Muscle layer of colon (tissue), 2 donors: ENCODE results near the gene HS3ST4.

ENCODE experiments used
- H3K27ac ChIP-seq: one replicate; pipeline ENCODE4 v1.7.0; 2013; ENCODE audit warnings: low read depth, mild to moderate bottlenecking, low read length, moderate library complexity
- H3K27me3 ChIP-seq, 2 donors: one replicate each; pipeline ENCODE4 v1.7.0; 2013; ENCODE audit warnings: low read length in 2 of 2, mild to moderate bottlenecking in 2 of 2; ENCODE audit not compliant: insufficient read depth in 2 of 2, control insufficient read depth in 1 of 2
- H3K36me3 ChIP-seq: one replicate; pipeline ENCODE4 v1.7.0; 2013; ENCODE audit warnings: mild to moderate bottlenecking, low read length; ENCODE audit not compliant: insufficient read depth
- H3K4me1 ChIP-seq: one replicate; pipeline ENCODE4 v1.7.0; 2013; ENCODE audit warnings: mild to moderate bottlenecking, low read length; ENCODE audit not compliant: insufficient read depth
- H3K4me3 ChIP-seq, 2 donors: one replicate each; pipeline ENCODE4 v1.7.0; 2013; ENCODE audit warnings: low read length in 2 of 2, low read depth in 1 of 2, mild to moderate bottlenecking in 1 of 2, moderate library complexity in 1 of 2
- H3K9ac ChIP-seq: one replicate; pipeline ENCODE4 v1.7.0; 2013; ENCODE audit warnings: low read length
- H3K9me3 ChIP-seq: one replicate; pipeline ENCODE4 v1.7.0; 2013; ENCODE audit warnings: mild to moderate bottlenecking, low read length
- donor health status: abdominal sarcoma.
- donor health status: Adenocarcinoma of cecum.

Gene HS3ST4

GRCh38 chr16:26118575-26118974, 426.8 kb downstream of the HS3ST4 start:
- Histone ChIP-seq H3K27ac (no peak overlapping the region), H3K9me3 (no peaks in the 10 kb centered on the region), H3K27me3 (no peaks in the 10 kb centered on the region), H3K4me1 (no peaks in the 10 kb centered on the region), H3K36me3 (no peaks in the 10 kb centered on the region), H3K4me3 (no peak overlapping the region), H3K9ac (no peak overlapping the region)

DNA sequence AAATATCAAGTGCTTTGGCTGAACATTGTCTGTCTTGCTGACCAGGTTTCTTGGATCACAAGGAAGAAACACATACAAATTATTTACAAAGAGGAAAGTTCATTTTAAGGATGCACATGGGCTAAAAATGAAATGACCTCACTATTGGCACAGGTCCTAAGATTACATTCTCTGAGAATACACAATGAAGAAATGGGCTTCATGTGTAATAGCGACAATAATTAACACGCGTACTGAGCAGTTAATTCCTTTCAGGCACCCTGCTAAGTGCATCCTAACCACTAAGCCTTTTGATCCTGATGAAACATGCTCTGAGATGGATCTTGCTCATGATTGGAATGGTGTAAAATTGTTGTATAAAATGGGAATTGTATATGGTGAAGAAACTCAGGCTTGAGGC, 429.0 kb downstream of the HS3ST4 start:
- Histone ChIP-seq H3K4me1 (no peaks in the 10 kb centered on the region), H3K4me3 (no peak overlapping the region), H3K9ac (no peak overlapping the region), H3K36me3 (no peaks in the 10 kb centered on the region), H3K9me3 (no peaks in the 10 kb centered on the region), H3K27me3 (no peaks in the 10 kb centered on the region), H3K27ac (no peak overlapping the region)

DNA sequence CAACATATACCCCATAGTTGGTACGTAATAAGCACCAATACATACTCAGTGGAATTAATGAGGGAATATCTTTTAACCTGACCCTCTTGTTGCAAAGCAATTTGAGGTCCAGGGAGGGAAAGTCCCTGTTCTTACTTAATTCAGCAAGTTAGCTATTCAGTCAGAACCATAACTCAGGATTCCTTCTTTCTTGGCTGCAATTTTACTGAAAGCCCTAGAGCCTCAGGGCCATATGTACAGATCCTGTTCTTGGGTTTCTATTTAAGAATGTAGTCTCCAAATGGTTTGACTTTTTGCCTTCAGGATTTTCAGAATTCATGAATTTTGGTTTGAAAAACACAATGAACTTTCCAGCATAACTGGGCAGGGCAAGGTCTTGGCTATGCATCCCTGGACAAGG, 436.5 kb downstream of the HS3ST4 start:
- H3K9ac ChIP-seq: no peak overlapping the region
- H3K4me3 ChIP-seq: no peak overlapping the region
- no peak overlapping the region for H3K27ac ChIP-seq
- no peaks in the 10 kb centered on the region for H3K9me3 ChIP-seq
- no peaks in the 10 kb centered on the region for H3K36me3 ChIP-seq
- H3K4me1 ChIP-seq: no peaks in the 10 kb centered on the region
- H3K27me3 ChIP-seq: no peaks in the 10 kb centered on the region

DNA sequence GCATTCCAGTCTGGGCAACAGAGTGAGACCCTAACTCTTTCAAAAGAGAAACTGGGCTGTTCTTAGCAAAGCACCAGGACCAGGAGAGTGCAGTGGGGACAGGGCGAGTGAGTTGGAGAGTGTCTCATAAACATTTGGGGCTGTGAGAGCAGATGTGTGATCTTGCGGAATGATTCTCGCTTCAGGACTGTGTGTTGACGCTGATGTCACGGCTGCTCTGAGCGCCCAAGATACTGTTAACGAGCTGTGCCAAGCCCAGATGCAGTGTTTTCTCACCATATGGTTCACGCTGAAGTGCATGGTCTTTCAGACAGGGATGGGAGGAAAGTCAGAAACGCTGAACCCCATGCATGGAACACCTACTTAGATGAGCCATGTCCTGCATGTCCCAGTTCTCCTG, 438.2 kb downstream of the HS3ST4 start:
- H3K36me3 ChIP-seq: no peaks in the 10 kb centered on the region
- no peaks in the 10 kb centered on the region for H3K9me3 ChIP-seq
- H3K27me3 ChIP-seq: no peaks in the 10 kb centered on the region
- no peak overlapping the region for H3K27ac ChIP-seq
- no peak overlapping the region for H3K4me3 ChIP-seq
- H3K9ac ChIP-seq: no peak overlapping the region
- no peaks in the 10 kb centered on the region for H3K4me1 ChIP-seq

DNA sequence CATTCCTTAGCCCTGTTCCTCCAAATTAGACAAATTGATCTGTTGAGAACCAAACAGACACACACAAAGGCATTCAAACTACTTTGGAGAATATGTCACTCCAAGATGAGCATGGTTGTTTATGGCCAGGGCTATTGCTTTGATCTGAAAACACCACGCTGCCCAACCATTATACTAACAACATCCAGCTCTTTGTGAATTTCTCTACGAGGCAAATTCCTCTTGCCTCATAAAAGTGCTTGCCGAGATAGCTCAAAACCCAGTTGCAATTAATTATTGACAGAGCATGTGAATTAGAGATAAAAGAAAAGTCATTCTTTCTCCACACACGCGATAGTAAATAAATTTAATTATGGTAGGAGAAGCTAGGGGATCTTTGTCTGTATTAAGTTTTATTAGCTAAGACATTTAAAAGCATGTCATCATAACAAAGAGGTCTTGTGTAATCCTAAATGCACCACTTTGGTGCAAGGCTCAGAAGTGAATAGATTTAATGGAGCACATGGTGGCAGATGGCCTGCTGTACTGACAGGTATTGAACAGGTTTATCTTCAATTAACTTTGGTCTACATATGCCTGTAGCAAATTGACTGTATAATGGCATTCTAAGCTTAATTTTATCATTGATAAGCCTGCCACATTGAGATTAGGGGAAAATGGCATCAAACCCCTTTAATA, 441.8 kb downstream of the HS3ST4 start:
- no peaks in the 10 kb centered on the region for H3K4me1 ChIP-seq
- no peak overlapping the region for H3K27ac ChIP-seq
- no peak overlapping the region for H3K9ac ChIP-seq
- H3K36me3 ChIP-seq: no peaks in the 10 kb centered on the region
- H3K4me3 ChIP-seq: no peak overlapping the region
- no peaks in the 10 kb centered on the region for H3K27me3 ChIP-seq
- H3K9me3 ChIP-seq: no peaks in the 10 kb centered on the region

GRCh38 chr16:26134588-26134987, 442.8 kb downstream of the HS3ST4 start:
- Histone ChIP-seq H3K27me3 (no peaks in the 10 kb centered on the region), H3K9me3 (no peaks in the 10 kb centered on the region), H3K4me1 (no peaks in the 10 kb centered on the region), H3K9ac (no peak overlapping the region), H3K27ac (no peak overlapping the region), H3K36me3 (no peaks in the 10 kb centered on the region), H3K4me3 (no peak overlapping the region)

GRCh38 chr16:26137956-26138355, 446.2 kb downstream of the HS3ST4 start:
- H3K36me3 ChIP-seq: no peaks in the 10 kb centered on the region
- no peak overlapping the region for H3K27ac ChIP-seq
- H3K27me3 ChIP-seq: no peaks in the 10 kb centered on the region
- no peak overlapping the region for H3K4me3 ChIP-seq
- no peaks in the 10 kb centered on the region for H3K9me3 ChIP-seq
- H3K9ac ChIP-seq: no peak overlapping the region
- H3K4me1 ChIP-seq: no peaks in the 10 kb centered on the region

DNA sequence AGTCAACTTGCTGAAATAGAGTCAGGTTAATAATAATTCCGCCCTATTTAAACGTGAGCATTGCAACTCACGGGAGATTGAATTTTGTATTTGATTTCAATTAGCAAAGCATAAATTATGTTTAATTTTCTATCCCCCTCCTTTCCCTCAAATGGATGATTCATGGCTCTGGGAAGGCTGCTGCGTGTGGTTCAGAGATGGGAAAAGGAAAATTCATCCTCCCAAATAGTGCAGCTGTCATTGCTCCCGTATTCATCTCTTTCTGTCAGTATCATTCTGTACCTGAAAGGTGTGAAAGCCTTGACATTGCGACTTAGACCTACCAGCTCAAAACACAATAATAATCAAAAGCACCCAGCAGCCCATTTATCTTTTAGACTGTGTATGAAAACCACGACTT, 447.3 kb downstream of the HS3ST4 start:
- H3K36me3 ChIP-seq: no peaks in the 10 kb centered on the region
- H3K27ac ChIP-seq: no peak overlapping the region
- H3K4me1 ChIP-seq: no peaks in the 10 kb centered on the region
- H3K9ac ChIP-seq: no peak overlapping the region
- no peak overlapping the region for H3K4me3 ChIP-seq
- H3K27me3 ChIP-seq: no peaks in the 10 kb centered on the region
- no peaks in the 10 kb centered on the region for H3K9me3 ChIP-seq

DNA sequence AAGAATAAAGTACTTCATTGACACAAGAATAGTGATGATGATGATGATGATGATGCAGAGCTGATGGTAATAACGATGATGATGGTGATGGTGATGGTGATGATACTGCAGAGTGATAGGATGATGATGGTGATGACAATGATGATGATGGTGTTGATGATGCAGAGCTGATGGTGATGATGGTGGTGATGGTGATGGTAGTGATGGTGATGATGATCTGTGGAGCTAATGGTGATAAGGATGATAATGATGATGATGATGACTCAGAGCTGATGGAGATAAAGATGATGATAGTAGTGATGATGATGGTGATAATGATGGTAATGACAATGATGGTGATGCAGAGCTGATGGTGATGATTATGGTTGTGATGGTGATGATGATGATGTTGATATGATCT, 448.1 kb downstream of the HS3ST4 start:
- no peak overlapping the region for H3K4me3 ChIP-seq
- H3K27ac ChIP-seq: no peak overlapping the region

GRCh38 chr16:26149364-26150190, 457.8 kb downstream of the HS3ST4 start:
- Histone ChIP-seq H3K4me3 (no peak overlapping the region), H3K36me3 (no peaks in the 10 kb centered on the region), H3K4me1 (no peaks in the 10 kb centered on the region), H3K27ac (no peak overlapping the region), H3K9me3 (no peaks in the 10 kb centered on the region), H3K27me3 (no peaks in the 10 kb centered on the region), H3K9ac (no peak overlapping the region)

More for the DNA sequence above, 448.1 kb downstream of the HS3ST4 start:
- Histone ChIP-seq H3K27me3 (no peaks in the 10 kb centered on the region), H3K36me3 (no peaks in the 10 kb centered on the region), H3K9me3 (no peaks in the 10 kb centered on the region), H3K9ac (no peak overlapping the region), H3K4me1 (no peaks in the 10 kb centered on the region)

DNA sequence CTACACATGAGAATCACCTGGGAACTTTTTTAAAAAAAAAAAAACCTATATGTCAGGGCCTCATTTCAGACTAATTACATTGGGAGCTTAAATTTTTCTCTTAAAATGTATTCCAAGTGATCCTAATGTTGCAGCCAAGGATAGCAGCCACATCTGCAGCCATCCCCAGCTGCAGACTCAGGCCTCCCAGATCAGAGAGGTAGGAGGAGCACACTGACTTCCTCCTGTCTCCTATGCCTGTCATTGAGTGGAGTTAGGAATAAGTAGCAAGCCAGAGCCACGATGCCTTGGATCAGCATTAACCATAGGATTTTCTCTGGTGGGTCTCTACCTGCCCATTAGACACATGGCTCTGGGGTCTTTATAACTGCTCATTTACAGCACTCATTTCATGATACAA, 463.5 kb downstream of the HS3ST4 start:
- no peak overlapping the region for H3K4me3 ChIP-seq
- H3K36me3 ChIP-seq: no peaks in the 10 kb centered on the region
- H3K4me1 ChIP-seq: no peaks in the 10 kb centered on the region
- no peak overlapping the region for H3K9ac ChIP-seq
- H3K27ac ChIP-seq: no peak overlapping the region
- no peaks in the 10 kb centered on the region for H3K9me3 ChIP-seq
- no peaks in the 10 kb centered on the region for H3K27me3 ChIP-seq

- no peaks in the 10 kb centered on the region for H3K9me3 ChIP-seq
- no peaks in the 10 kb centered on the region for H3K4me1 ChIP-seq
- H3K27me3 ChIP-seq: no peaks in the 10 kb centered on the region
- H3K27ac ChIP-seq: no peak overlapping the region
- H3K4me3 ChIP-seq: no peak overlapping the region
- no peaks in the 10 kb centered on the region for H3K36me3 ChIP-seq
- H3K9ac ChIP-seq: no peak overlapping the region
Observed at GRCh38 chr16:26157319-26157718, 465.6 kb downstream of the HS3ST4 start.
